HL-60 (cell line): ENCODE measurements around the gene PPP4R3B.

Experiments
- POLR2AphosphoS5 ChIP-seq: IDR thresholded peaks from 2 replicates; pipeline ENCODE4 v1.6.1; 2012; ENCODE audit warnings: low read depth
- TF ChIP-seq, protein P1 (sequence below): IDR thresholded peaks from one replicate; pipeline ENCODE4 v1.5.1; 2011; ENCODE audit warnings: low read length, control low read depth, inconsistent platforms; ENCODE audit not compliant: insufficient read depth

GRCh38 chr2:55524884-55525437 is 92.5 kb downstream of the PPP4R3B start:
- TF ChIP-seq, protein P1, sequence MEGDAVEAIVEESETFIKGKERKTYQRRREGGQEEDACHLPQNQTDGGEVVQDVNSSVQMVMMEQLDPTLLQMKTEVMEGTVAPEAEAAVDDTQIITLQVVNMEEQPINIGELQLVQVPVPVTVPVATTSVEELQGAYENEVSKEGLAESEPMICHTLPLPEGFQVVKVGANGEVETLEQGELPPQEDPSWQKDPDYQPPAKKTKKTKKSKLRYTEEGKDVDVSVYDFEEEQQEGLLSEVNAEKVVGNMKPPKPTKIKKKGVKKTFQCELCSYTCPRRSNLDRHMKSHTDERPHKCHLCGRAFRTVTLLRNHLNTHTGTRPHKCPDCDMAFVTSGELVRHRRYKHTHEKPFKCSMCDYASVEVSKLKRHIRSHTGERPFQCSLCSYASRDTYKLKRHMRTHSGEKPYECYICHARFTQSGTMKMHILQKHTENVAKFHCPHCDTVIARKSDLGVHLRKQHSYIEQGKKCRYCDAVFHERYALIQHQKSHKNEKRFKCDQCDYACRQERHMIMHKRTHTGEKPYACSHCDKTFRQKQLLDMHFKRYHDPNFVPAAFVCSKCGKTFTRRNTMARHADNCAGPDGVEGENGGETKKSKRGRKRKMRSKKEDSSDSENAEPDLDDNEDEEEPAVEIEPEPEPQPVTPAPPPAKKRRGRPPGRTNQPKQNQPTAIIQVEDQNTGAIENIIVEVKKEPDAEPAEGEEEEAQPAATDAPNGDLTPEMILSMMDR, result no peak
- no peak for TF ChIP-seq POLR2AphosphoS5
